SIG-M5 treated with dmso at 0.1 percent for 504 hours (cell line): ENCODE results near the gene NFKBIE.

Experiments used
- DNase-seq: peaks from one replicate; lab custom pipeline; 2025; ENCODE audit not compliant: unreplicated experiment; lab: John Stamatoyannopoulos, UW

NFKBIE gene

DNA sequence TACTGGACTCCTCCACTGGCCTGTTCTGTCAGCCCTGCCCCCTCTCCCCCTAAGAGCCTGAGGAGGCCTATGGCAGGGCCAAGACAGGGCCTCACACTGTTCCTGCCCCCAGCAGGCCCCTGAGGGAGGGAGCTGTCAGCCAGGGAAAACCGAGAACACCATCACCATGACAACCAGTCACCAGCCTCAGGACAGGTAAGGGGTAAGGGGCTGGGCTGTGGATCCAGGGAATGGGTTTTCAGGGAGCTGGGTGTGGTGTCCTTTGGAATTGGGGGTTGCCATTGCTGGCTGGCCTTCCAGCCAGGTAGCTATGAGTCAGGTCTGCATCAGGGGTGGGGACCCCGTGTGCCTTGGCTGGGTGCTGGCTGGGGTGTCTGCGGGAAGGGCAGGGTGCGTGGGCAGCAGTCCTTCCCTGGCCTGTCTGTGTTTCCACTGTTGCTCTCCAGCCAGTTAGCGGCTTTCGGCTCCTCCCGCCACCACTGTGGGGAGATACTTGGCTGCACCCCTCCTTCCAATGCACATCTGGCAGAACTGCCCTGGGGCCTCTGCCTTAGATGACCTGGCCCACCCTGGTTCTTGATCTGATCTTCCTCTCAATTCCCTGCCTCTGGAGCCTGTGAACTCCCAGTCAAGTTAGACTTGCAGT lies 38.1 kb downstream of the NFKBIE start:
- DNase-seq, result no peak

DNA sequence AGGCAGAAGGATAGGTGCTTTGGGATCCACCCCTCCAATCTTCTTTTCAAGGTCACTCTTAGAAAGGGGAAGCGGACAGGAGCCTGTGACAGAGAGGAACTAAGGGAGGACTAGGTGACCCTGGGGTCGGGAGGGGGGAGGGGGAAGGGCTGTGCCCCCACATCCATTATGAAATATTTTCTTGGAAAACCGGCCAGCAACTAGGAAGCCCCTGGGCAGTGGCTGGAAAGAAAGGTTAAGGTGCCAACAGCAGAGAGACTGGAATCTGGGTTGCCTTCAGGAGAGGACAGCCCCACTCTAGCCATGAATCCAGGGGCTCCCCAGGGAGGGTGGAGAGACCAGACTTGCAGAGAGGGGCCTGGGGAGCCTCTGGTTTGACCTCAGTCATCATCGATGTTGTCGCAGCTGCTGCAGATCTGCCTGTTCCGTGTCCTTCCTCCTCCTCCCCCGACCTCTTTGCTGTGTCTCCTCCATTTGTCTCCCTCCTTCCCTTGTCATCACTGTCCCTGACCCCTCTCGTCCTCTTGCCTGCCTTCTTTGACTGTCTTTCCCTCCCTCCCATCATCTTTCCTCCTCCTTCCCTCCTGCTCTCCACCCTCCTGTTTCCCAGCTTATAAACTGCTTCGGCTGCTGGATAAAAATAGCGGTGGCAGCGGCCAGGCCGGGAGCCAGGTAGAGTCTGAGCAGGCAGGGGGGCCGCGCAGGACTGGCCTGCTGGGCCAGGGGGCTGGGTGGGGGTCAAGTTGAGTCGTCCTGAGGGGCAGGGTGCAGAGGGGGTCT lies 38.8 kb downstream of the NFKBIE start:
- DNase-seq, result no peak

DNA sequence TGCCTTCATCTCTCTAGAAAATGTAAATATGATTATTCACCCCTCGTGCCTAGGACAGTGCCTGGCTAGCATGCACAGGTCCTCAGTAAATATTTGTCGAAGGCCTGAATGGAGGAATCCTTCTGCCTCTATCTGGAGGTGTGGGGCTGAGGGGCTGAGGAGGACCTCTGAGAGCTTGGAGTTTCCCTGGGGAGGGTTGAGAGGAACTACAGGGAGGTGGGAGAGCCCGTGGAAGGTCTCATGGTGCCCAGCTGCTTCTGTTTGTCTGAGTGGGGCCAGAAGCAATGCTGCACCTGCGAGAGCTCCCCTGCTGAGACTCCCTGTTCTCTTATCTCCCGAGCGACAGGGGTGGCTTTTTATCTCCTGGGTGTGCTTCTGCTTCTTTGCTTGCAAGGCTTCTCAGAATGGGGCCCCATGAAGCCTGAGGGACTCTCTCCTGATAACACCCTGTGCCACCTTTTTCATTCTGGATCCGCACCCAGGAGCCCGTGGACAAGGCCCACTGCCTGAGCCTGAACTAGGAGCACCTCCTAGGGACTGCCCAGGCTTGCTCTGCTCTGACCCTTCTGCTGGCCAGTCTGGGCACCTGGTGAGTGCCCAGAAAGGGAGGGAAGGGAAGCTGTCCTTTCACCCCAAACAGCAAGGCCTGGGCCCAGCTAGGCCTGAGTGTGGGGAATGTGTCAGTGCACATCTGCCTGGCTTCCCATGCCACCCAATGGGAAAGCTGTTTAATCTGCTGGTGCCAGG lies 39.6 kb downstream of the NFKBIE start:
- no peak for DNase-seq

DNA sequence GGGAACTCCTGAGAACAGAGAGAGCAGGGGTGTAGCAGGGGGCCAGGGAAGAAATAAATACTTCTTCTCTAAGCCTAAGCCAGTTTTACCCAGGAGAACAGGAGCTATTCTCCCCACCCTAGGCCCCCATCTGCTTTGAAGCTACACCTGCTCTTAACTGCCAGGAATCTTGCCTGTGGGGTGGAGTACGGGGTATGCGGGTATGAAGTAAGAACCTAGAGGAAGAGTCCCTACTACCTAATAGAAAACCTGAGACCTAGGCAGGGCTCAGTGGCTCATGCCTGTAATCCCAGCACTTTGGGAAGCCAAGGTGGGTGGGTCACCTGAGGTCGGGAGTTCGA lies 40.4 kb downstream of the NFKBIE start:
- DNase-seq, result no peak

DNA sequence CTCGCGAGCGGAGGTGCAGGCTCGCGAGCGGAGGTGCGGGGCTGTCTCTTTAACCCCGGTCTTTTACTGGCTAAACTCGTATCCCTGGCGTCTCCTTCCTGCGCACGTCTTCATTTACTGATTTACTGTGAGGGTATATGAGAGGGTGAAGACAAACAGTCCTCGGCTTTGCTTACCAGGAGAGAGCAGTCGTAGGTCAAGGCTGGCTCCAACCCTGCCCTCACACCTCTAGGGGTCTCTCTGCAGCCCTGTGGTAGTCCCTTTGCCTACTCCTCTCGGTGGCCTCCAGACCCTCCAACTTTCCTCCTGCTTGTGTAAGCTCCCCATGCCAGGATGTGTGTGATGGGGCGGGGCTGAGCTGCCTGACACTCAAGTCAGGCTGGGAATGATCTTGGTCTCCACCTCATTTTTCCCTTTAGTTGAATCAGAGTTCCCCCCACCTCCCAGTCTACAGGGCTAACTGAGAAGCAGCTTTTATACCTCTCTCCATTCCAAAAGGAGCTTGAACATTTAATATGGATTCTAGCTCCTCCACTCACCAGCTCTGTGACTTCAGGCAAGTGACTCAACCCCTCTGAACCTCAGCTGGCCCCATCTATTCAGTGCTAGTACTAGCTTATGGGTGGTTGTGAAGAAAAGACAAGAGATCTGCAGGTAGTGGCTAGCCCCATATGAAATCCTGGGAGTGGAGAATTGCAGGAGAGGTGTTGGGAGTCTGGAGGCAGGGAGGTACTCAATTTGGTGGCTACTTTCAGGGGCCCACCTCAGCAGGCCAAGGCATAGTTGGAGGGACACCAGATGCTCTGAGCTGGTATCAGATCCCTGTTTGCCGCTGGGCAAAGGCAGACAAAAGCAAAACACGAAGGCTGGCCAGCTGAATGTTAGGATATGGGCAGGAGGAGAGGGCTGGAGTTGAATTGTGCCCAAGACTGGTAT lies 41.1 kb downstream of the NFKBIE start:
- DNase-seq, result peak; percentile 34

DNA sequence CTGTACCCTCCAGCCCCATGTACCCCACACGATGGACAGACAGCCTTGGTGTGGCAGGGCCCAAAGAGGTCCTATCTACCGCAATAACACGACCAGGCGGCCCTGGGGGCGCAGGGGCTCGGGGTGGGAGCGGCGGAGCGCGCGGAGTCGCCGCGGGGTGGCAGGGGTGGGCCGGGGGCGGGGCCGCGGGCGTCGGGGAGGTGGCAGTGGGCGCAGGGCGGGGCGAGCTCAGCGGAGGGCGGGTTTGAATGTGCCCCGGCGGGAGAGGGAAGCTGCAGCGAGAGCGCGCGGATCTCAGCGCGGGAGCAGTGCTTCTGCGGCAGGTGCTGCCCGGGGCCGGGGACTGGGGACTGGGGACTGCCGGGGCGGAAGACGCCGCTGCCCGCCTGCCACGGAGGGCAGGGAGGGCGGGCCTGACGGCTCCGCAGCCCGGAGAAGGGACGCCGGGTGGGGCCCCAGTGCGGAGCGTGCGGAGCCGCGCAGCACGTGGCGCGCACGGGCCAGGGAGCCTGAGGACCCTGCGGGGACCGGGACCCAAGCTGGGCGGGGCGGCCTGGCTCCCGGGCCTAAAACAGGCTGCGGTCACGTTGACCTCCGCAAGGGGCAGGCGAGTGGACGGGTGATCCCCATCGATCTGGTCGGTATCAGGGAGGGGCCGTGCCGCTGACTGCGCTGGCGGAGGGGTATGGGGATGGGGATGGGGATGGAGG lies 41.9 kb downstream of the NFKBIE start, which contains the start of gene SLC29A1:
Gene SLC29A1, plus strand, starts transcription at position 277 of the 710 bp plus-strand sequence. CDS start 3,719 bp downstream, outside the sequence.
- peak; percentile 69 for DNase-seq

DNA sequence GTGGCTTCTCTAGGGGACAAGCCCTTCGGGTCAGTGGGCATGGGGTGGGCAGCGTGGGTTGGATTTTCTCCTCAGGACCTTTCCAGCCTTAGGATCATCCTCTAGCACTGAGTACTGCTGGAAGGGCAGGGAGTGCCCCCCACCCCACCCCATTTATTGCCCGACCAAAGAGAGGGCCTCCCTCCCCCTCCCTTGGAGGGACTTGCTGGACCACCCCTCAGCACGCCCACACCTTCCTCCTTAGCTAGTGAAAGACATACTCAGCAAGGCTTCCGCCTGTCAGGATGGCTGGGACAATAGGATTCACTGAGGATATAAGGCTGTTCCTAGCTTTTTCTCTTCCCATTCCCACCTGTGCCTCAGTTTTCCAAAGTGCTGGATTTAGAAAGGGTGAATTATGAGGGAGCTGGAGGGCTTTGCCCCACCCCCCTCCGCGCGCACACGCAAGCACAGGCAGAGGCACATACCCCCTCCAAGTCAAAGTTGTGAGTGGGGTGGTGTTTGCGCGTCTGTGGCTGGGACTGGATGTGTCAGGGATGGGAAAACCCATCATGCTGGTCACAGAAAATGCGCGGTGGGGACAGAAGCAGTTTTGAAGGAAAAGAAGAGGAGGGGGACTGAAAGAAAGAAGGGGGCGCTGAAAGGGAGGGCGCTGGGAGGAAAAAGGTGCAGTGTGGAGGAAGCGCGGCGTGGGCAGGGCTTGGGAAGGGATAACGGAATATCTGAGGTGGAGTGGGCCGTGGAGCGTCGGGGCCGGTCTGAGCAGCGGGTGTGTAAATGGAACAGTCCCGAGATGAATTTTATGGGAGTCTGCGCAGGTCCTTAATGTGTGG lies 42.6 kb downstream of the NFKBIE start:
- no peak for DNase-seq

DNA sequence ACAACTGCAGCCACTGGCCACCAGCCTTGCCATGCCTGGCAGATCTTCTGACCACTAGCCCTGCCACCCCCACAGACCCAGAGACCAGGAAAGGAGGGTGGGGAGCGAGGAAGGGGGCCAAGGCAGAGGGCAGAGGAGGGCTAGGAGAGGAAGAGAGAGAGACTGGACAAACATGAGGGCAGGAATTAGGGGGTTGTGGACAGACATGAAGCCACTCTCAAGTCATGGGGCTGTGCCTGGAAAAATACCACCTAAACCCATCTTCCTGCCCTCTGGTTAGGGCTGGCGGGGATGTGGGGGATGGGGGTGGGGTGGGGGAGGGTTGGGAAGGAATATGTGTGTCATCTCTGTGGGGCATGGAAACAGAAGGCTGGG lies 43.4 kb downstream of the NFKBIE start:
- no peak for DNase-seq

DNA sequence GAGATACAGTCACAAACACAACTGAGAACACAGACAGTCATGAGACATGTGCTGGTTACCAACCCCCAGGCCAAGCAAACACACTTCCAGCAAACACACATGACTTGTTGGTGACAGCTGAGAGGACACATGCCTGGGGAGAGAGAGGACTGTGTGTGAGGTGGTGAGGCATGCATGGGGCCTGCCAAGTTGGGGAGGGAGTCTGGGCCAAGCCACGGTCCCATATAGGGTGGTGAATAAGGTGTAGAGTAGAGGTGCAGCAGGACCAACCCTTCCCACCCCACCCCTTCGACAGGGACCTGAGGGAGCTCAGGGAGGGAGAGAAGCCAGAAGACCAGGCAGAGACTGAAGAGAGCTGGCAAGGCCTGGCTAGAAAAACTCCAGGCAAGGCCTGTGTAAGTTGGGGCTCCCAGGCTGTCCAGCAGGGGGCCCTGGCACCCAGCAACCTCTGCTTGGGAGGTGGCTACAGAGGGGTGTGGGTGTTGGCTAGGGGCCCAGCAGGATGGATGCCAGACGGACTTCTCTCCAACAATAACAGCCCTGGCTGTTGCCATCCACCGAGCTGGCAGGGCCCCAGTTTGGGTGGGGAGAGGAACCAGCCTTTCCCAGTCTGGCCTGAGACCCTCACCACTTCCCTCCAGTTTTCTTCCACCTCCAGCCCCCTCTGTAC lies 43.9 kb downstream of the NFKBIE start:
- peak; percentile 71 for DNase-seq

DNA sequence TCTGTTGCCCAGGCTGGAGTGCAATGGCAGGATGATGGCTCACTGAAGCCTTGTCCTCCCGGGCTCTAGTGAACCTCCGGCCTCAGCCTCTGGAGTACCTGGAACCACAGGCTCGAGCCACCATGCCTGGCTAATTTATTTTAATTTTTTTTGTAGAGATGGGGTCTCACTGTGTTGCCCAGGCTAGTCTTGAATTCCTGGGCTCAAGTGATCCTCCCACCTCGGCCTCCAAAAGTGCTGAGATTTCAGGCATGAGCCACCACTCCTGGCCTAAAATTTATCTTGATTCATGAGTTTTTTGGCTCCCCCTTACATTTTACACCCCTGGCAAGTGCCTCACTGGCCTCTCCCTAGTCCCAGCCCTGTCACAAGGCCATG lies 44.4 kb downstream of the NFKBIE start:
- DNase-seq, result no peak

DNA sequence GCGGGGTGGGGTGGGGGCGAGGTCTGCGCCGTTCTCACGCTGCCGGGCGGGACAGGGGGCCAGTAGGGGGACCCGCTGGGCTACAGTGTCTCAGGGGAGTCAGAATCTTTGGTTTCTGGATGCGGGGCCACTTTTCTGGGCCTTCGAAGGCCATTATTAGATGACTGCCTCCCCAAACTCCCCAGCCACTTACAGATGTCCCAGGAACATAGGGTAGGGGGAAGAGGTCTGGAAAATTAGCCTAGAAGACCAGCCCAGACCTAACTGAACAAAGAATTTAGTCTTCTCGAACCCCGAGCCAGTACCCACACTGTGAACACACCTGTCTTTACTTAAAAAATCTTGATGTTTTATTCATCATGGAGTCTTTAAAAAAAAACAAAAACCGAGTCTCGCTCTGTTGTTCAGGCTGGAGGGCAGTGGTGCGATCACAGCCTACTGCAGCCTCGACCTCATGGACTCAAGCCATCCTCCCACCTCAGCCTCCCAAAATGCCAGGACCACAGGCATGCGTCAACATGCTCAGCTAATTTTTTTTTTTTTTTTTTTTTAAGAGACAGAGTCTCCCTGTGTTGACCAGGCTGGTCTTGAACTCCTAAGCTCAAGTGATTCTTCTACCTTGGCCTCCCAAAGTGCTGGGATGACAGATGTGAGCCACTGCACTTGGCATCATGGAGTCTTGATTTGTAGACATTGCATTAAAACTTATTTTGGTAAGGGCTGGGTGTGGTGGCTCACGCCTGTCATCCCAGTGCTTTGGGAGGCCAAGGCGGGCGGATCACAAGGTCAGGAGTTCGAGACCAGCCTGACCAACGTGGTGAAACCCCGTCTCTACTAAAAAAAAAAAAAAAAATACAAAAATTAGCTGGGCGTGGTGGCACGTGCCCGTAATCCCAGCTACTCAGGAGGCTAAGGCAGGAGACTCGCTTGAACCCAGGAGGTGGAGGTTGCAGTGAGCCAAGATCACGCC lies 45.3 kb downstream of the NFKBIE start:
- DNase-seq, result no peak

DNA sequence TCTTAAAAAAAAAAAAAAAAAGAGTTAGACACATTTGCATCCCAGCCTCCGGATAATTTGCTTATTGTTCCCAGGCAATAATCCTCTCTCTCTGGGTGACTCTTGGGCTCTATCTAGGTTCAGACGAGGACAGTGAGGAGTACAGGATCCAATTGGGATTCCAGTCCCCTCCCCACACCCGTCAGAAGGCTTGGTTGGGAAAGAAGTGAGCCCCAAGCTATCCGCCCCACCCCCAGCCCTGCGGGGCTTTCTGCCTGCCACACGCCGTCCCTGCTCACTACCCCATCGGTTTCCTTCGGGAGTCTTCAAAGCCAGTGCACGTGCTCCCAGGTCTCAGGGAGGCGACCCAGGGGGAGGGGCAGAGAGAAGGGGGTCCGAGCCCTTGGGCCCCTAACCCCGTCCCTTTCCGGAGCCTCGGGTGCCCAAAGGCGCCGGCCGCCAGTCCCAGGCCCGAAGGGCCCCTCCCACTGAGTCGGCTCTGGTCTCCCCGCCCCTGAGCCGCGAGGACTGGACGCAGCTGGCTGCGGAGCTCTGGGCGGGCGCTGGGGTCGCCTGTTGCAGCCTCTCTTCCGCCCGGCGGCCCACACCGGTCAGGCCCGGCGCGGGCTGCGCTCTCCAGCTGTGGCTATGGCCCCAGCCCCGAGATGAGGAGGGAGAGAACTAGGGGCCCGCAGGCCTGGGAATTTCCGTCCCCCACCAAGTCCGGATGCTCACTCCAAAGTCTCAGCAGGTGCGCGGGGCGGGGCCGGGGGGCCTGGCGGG lies 46.1 kb downstream of the NFKBIE start:
- DNase-seq, result no peak

DNA sequence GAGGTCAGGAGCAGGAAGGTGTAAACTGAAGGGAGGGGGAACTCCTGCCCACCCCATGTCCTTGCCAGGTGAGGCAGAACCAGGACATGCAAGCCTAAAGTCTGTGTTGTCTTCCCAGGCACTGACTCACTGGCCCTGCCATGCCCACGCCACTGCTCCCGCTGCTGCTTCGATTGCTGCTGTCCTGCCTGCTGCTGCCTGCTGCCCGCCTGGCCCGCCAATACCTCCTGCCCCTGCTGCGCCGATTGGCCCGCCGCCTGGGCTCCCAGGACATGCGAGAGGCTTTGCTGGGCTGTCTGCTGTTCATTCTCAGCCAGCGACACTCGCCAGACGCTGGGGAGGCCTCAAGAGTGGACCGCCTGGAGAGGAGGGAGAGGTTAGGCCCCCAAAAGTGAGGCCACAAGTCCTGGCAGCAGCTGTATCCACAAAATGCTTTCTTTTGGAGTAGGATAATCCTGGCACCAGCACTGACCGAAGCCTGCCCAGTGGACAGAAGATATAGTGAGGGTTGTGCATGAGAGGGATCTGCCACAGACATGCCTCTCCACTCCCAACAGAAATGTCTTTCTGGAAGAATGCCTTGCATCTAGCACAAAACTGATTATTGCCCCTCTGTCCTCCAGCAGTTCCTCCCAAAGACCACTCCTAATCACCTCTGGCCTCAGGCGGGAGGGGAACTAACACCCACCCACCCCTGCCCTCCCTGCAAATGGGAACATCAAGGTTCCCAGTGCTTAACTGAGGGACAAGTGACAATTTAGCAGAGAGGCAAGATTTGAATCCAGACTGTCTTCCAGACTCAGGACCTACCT lies 47.8 kb downstream of the NFKBIE start:
- DNase-seq, result no peak

DNA sequence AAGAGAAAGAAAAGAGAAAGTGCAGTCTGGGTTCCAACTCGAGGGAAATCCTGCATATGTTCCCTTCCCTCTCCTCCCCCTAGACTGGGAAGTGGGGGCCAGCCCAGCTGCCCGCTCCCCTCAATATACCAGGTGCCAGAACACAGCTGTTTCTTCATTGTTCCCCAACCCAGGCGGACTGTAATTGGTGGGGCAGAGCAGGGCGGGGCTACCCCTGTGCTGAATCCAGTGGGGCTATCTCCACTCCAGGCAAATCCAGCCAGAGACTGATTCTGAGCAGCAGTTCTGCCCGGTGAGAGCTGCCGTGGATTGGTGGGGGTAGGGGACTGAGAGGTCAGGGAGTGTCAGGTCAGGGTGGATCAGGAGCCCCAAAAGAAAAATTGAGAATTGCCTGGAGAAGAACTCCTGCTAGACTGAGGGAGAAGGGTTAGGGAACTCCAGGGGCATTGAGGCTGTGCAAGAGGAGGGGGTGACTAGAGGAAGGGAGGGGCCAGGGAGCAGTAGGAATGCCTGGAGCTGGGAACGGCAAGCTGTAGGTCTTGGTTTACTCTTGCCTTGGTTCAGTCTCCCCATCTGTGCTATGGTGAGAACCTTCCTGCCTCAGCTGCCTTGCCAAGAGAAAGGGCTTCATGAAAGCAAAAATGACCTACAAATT lies 48.5 kb downstream of the NFKBIE start, which contains the start of gene MYMX:
Gene MYMX, plus strand, starts transcription at position 250 of the 655 bp plus-strand sequence. CDS start 546 bp downstream, outside the sequence.
- no peak for DNase-seq

DNA sequence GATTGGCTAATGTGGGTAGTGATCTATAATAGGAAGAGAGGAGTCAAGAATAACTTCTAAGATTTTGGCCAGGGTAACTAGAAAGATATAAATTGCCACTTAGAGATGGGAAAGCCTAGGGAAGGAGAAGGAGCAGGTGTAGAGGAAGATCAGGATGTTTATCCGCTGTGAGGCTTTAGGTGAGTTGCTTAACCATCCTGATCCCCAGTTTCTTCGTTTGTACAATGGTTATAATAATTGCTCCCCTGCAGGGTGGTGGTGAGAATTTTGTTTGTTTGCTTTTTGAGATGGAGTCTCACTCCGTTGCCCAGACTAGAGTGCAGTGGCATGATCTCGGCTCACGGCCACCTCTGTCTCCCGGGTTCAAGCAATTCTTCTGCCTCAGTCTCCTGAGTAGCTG lies 51.0 kb downstream of the NFKBIE start:
- DNase-seq, result no peak

DNA sequence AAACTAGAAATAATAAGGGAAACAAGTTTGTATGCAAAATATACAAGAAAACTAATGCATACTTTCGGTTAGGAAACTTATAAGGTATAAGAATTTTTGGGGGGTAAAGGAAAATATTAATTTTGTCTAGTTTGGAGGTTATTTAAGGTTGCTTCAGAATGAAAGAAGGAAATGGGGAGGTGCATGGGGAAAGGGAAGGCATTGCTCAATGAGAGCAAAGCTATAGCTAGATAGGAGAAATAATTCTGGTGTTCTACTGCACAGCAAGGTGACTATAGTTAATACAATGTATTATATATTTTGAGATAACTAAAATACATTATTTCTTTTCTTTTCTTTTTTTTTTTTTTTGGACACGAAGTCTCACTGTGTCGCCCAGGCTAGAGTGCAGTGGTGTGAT lies 54.1 kb downstream of the NFKBIE start:
- DNase-seq, result peak; percentile 71
